ENCODE data around the gene CFL1.

Gene CFL1

DNA sequence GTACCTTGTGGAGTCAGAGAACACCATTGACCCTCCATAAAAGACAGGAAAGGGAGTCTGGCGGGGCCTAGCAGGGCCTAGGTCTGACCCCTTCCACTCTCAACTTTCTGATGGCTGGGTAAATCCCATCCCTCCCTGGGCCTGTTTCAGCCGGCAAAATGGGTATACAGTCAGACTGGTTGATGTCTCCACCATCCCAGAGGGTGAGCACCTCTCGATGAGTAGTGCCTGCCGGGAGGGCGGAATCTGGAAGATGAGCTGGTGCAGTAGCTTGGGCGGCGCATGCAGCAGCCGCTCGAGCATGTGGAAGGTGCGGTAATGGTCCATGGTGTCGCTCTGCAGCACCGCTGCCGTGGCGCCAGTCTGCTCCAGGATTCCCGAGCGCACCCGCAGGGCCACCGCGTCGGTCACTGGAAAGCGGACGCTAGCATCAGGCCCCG, 29.8 kb upstream of the CFL1 start:
- no peak for DNase-seq

DNA sequence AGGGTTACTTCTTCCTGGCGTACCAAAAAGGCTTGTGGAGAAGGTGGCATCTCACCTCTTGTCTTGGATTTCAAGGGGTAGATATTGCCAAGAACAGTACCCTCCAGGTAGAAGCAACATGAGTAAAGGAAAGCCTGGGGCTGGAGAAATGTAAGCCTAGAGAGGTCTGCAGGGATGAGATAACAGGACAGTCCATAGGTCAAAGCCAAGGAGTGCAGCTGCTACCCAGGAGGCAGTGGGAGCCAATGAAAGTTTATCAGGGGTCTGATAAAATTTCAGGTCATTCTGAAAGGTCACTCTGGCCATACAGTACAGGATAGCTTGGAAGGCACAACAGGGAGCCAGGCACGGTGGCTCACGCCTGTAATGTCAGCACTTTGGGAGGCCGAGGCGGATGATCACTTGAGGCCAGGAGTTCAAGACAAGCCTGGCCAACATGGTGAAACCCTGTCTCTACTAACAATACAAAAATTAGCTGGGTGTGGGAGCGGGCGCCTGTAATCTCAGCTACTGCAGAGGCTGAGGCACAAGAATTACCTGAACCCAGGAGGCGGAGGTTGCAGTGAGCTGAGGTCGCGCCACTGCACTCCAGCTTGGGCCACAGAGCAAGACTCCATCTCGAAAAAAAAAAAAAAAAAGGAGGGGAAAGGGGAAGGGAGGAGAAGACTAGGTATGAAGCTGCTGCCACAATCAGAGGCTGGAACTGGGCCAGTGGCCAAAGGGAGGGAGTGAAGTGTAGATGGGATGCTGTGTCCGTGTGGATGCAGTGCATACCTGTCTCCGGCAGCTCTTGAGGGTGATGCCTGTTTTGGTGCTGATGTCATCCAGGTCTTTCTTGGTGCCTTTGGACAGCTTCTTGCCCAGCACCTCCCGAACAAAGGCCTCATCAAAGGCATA, 29.1 kb upstream of the CFL1 start:
- DNase-seq, result no peak

DNA sequence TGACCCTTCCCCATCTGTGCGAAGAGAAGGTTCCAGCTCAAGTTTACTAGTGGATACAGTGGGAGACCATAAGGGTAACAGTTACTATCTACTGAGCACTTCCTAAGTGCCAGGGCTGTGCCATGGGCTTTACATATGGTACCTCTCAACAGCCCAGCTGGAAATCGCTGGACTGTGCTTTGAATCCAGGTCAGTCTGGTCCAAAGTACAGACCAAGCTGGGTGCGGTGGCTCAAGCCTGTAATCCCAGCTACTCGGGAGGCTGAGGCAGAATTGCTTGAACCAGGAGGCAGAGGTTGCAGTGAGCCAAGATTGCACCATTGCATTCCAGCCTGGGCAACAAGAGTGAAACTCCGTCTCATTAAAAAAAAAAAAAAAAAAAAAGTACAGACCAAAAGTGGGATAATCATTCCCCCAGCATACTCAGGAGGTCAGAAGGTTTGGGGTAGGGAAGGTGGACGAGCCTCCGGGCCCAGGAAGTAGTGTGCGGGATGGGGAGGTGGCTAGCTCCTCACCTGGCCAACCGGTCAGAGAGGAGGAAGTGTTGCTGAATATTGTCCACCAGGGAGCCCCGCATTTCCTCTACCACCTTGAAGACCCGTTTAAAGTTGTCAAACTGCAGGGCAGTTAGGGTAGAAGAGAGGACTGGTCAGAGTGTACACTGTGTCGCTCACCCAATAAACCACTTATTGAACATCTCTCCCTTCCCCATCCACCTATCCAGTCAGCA, 28.0 kb upstream of the CFL1 start:
- DNase-seq, result no peak

DNA sequence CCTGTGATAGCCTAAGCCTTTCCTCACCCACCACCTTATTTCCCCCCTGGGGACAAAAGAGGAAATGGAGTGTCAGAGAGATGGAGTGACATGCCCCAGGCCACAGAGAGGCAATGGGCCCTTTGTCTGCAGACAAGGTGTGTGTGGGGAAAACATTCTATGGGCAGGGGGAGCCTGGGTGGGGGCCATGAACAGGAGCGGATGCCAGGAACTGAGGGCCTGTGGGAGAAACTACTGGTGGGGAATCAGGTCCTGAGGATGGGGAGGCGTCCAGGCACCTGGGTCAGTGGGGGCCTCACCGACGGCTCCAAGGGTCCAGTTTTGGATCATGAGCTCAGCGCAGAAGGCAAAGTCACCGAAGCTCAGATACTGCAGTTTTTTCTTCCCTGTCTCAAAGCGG, 27.3 kb upstream of the CFL1 start:
- DNase-seq, result no peak

DNA sequence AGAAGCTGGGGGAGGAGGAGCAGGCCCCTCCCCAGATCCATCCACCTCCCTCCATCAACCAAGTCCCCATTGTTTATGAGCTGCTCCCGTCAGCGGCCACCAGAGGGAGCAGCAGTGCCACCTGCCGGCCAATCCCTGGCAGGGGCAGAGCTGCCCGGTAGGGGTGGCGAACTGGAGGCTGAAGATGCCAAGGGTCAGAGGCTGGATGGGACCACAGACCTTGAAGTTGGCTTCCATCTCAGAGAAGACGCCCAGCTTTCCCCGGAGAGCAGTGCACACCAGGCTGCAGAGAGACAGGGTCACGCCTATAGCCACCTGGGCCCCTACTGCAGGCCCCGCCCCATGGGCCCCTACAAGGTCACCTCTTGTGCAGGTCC, 26.7 kb upstream of the CFL1 start:
- DNase-seq, result peak; percentile 59

DNA sequence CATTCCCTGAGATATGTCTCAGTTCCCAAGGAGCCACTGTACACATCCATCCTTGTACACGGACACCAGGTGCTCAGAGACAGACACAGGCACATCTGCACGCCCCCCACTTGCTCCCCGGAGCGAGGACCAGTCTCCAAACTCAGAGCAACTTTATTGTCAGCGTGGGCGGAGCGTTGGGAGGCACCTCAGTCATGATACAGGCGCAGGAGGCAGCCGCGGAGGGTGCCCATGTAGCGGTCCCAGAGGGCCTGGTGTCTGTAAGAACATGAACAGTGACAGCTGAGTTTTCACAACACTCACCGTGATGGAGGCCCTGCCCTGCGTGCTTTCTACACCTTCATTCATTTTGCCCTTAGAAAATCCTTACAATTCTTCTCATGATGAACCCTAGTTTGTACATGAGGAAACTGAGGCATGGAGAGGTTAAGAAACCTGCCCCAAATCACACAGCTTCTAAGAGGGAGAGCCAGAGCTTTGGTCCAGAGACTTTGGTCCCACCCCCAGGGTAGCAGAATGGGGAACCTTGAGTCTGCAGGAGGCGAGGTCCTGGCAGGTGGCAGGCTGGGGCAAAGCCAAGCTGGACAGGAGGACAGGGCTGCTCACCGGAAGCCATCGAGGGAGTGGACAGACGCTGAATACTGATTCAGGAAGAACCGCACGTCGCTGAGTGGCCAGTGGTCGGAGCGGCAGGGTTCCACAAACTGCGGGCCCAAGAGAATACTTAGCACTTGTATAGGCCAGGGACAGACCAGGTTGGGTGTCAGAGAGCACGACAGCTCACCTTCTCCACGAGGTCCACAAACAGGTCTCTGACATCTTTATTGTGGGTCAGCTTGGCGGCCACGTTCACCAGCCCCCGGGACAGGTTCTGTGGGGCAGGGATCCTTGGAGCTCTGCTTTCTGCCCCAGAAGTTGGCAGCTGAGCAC, 26.1 kb upstream of the CFL1 start:
- no peak for DNase-seq

DNA sequence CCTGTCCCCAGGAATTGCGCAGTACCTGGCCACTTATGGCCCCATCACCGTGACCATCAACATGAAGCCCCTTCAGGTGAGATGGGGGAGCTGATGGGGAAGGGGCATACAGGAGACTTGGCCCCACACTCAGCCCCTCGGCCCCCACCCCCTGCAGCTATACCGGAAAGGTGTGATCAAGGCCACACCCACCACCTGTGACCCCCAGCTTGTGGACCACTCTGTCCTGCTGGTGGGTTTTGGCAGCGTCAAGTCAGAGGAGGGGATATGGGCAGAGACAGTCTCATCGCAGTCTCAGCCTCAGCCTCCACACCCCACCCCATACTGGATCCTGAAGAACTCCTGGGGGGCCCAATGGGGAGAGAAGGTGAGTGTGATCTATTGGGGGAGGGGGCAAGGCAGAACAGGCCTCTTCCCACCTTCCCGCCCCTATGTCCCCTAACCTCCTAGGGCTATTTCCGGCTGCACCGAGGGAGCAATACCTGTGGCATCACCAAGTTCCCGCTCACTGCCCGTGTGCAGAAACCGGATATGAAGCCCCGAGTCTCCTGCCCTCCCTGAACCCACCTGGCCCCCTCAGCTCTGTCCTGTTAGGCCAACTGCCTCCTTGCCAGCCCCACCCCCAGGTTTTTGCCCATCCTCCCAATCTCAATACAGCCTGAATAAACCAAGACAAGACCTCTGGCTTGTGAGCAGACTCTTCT, 25.2 kb upstream of the CFL1 start:
- DNase-seq, result no peak

DNA sequence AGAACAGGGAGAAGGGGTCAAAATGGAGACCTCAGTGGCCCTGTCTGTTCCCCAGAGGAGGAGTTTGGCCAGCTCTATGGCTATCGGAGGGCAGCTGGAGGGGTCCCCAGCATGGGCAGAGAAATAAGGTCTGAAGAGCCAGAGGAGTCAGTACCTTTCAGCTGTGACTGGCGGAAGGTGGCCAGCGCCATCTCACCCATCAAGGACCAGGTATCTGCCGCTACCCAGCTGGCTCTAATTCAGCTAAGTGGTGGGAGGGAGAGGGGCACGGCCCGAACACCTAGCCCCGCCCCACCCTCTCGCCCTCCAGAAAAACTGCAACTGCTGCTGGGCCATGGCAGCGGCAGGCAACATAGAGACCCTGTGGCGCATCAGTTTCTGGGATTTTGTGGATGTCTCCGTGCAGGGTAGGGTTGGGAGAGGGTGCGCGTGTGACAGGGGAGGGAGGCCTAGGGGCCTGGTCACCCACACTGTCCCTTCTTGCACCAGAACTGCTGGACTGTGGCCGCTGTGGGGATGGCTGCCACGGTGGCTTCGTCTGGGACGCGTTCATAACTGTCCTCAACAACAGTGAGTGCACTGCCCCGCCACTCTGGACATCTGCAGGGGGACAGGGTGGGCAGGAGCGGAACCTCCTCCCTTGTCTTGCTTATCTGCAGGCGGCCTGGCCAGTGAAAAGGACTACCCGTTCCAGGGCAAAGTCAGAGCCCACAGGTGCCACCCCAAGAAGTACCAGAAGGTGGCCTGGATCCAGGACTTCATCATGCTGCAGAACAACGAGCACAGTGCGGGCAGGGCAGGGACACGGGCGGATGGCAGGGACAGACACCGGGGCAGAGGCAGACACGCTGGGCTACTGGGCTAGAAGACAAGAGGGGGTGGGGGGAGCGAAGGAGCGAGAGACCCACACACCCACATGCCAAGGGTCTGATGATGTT, 24.4 kb upstream of the CFL1 start:
- DNase-seq, result no peak

DNA sequence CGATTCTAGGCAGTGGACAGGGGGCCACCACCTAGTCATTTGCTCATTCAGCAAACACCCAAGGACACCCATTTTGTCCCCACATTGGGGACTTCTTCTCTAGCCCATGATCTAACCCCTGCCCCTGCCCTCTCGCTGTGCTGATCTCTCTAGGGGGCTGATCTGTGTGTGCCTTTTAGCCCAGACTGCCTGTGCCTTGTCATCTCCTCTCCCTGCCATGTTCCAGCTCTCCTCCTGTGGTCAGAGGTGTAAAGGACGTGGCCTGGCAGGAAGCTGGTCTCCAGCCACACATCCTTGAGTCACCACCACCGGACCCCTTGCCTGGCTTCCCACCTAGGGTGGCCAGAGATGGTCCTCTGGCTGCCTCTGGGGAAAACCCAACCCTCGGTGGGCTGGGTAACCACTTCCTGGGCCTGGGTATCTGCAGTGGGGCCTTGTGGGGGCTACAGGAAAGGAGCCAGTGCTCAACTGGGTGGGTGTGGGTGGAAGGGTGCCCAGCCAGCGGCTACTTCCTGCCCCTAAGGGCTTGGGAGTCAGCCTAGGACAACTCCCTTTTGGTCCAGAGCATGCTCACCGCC, 23.0 kb upstream of the CFL1 start:
- no peak for DNase-seq

DNA sequence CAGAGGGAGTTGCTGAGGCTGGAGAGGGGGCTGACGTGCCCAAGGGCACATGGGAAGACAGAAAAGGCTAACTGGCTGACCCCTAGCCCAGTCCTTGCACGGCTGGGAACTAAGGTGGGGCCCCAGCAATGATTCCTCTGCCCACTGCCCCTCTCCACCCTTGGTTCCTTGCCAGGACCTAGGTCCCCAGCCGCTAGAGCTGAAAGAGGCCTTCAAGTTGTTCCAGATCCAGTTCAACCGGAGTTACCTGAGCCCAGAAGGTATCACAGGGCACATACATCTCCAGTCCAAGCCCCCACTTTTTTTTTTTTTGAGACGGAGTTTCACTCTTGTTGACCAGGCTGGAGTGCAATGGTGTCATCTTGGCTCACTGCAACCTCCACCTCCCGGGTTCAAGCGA, 22.0 kb upstream of the CFL1 start:
- no peak for DNase-seq

DNA sequence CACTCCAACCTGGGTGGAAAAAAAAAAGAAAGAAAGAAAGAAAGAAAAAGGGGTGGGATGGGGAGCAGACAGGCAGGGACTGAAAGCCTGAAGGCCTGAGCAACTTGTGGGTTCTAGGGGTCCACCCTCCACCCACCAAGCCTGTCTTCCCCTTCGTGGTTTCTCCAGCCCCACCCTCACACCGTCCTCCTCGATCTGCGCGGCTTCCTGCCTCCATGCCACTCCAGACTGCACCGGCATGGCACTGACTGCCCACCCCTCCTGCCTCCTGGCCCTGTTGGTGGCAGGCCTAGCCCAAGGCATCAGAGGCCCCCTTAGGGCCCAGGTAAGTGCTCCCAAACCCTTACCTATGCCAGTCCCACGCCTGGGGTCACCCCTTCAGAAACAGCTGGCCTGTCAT, 21.6 kb upstream of the CFL1 start, which contains the start of gene CTSW:
CTSW (plus strand) TSS at position 221 of the 400 bp plus-strand sequence; CDS start at position 239, 18 bp downstream.
- DNase-seq, result no peak

DNA sequence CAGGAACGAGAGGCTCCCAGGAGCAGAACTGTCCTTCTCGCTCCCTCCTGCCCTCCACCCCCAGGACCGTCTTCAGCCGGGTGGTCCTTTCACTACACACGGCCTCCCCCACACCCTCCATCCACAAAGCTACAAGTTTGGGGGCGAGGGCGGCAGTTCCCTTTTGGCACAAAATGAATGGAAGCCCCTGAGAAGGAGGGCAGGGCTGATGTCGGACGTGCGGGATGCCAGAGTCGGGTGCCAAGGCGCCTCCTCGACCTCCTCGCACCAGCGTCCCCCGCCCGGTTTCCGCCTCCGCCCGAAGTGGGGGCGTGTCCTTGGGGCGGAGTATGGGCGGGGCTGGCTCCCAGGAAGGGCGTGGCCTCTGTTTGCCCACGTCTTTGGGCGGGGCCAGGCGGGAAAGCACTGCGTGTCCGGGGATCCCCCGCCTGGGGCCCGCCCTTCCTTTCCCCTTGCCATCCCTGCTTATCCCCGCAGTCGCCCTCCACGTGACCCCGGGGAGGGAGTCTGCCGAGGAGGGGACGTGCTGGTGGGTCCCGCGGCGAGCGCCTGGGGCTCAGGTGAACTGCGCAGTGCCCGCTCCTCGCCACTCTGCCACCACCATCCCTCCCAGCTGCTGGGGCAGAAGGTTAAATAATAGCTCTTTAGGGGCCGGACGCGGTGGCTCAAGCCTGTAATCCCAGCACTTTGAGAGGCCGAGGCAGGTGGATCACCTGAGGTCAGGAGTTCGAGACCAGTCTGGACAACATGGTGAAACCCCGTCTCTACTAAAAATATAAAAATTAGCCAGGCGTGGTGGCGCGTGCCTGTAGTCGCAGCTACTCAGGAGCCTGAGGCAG, 15.6 kb upstream of the CFL1 start:
- peak; percentile 63 for DNase-seq

DNA sequence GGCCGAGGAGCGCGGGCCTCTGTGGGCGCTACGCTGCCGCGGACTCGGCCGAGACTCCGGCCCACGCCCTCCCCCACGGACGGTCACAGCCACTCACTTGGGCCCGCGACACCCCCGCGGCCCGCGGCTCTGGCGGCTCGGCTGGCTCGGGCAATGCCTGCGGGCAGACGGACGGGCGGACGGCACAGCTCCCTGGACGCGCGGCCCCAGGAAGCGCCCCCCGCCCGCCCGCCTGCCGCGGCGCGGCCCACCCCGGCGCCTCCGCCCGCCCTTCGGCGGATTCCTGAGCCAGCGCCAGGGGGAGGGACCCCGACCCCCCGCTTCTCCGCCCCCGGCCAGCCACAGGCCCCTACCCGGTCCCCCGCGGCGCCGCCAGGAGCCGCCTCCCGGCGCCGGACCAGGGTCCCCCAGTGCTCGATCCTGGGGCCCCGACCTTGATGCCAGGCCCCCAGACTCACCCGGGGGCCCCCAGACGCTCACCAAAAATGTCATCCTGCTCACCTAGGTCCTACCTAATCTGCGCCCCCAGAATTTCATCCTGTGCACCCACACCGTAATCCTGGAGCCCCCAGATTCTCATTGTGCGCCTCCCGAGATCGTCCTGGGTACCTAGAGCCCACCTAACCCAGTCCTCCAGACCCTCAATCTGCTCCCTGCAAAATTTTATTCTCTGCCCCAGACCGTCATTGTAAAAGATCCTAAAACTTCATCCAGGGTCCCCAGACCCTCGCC, 14.8 kb upstream of the CFL1 start, which contains the start of gene EFEMP2:
EFEMP2 (minus strand) TSS at position 215 of the 732 bp plus-strand sequence. CDS start 446 bp downstream, outside the sequence.
- no peak for DNase-seq

DNA sequence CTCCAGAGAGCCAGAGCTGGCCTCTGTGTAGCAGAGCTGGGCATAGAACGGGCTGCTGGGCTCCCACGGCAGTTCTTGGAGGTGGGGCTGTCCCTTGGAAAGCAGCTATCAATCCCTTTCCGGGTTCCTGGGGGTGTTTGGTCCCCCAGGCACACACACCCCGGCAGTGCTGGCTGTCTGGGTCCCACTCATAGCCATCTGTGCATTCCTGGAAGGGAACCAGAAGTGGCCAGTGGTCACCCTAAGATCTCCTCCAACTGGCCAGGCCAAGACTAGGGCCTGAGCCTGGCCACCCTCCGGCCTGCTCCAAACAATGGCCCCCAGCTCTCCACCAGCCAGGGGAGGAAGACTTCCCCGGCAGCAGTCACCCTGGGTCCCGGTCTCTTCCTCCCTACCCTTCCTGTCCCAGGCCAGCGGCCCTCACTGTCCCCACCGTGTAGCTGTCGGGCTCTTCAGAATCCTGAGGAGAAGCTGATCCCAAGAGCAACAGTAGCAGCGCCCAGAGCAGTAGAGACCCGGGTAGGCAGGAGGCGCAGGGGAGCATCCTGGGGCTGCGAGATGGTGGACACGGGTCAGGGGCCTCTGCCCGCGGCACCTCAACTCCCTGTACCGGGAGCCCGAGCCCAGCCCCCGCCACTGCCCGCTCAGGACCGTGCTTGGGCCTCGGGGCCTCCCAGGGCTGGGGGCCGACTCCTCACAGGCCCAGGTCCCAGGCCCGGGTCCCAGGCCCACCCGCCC, 14.0 kb upstream of the CFL1 start:
- no peak for DNase-seq

DNA sequence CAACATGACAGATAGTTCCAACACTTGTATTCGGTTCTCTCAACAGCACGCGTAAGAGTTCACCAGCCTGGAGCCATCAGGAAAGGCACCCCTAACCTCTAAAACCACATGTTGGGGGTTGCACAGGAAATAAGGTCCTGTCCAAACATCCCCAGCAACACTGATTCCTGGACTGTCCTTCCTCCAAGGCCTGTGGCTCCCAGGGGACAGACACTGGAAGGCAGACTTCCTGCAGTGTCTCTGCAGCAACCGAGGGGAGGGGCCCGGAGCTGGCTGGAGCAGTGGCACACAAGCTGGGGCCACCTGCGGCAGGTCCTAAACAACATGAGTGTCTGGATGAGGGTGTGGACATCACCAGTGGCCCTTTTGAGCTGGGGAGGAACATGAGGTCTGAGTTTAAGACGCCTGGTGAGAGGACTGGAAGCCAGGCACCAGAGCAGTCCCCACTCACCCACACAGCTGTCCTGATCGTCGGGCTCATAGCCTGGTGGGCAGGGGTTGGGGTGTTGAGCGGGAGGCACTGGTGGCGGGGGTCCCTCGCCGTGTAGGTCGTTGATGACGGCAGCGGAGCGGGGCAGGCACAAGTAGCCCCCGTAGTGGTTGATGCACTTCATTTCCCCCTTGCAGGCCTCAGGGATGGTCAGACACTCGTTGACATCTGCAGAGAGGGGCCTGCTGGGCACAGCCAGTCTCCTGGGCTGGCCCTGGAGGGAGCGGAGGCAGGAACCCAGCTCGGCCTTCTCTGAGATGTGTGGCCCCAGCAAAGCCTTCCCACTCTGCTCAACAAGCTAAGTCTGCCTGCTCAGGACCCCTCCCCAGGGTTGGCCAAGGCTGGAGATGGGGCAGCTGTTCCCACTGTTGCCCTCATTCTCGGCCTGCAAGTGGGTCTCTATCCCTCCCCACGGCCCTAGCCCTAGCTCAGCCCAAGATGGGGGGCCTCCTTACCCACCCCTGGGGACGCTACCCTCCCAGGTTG, 13.0 kb upstream of the CFL1 start:
- DNase-seq, result no peak

DNA sequence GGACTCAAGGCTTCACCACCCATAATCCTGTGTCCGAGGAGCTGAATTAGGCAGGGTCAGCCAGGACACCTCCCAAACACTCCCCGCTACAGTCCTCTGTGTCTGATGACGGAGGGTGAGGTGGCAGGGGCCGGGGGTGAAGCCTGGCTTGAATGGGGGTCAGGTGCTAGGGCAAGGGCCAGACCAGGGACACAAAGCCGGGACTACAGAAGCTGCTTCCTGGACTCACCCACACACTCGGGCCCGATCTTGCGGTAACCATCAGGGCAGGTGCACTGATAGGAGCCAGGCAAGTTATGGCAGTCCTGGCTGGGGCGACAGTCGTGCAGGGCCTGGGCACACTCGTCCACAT, 12.3 kb upstream of the CFL1 start:
- no peak for DNase-seq

Data from NCI-H2107 (cell line).